Bronchial epithelial cell (primary cell): Measurements from ENCODE around the gene FRY. TPM values are rescaled to one million over a fixed set of nuclear protein-coding genes. Genes with fewer than 3 reads are reported as not detected.
A peak's percentile ranks its signal among the peaks of the same experiment; 100 is the strongest.

ENCODE experiments used
- DNase-seq: peaks from one replicate; pipeline ENCODE4 v3.0.0-alpha.2; 2010; ENCODE audit warnings: low read depth
- FAIRE-seq: peaks from 2 replicates; lab custom pipeline; 2011; peaks lifted over from hg19 to GRCh38; lab: Jason Lieb, UNC
- H3K27me3 ChIP-seq: 2 replicates; pipeline ENCODE4 v1.5.1; 2011; ENCODE audit warnings: low read length; ENCODE audit not compliant: control insufficient read depth, insufficient read depth
- H3K36me3 ChIP-seq: 2 replicates; pipeline ENCODE4 v1.5.1; 2011; ENCODE audit warnings: low read length; ENCODE audit not compliant: control insufficient read depth, insufficient read depth
- H3K4me3 ChIP-seq: 2 replicates; pipeline ENCODE4 v1.5.1; 2011; ENCODE audit warnings: mild to moderate bottlenecking, low read depth, low read length, control low read depth
- total RNA-seq: library from RNA; depleted of rRNA; stranded (reverse); fragments of >200 nt; gene quantifications from 2 replicates; pipeline ENCODE4 v1.2.1, GENCODE V29; 2014
- TF ChIP-seq, protein P1 (sequence below): IDR thresholded peaks from 2 replicates; pipeline ENCODE4 v1.5.1; 2011; ENCODE audit warnings: mild to moderate bottlenecking, moderate library complexity, low read length, control low read depth, inconsistent platforms; ENCODE audit not compliant: insufficient read depth, severe bottlenecking

FRY gene
- total RNA-seq, 1 donor from 2014 or later, result 0.79 TPM

DNA sequence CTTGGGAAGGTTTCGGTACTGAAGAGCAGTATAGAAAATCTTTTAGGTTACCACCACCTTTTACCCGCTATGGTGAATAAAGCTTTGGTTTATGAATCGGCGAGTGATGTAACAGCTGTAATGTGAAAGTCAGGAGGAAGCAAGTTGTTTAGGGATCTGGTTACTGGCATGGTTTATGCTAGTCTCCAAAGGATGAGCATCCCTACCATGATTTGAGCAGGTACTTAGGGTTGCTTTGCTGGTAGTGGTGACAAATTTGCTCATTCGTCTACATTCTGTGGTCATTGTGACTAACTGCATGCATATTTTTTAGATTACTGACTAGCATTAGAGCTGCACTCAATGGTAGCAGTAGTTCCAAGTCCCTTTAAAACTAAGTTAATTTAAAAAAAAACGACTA, 104.1 kb downstream of the FRY start:
- H3K36me3 ChIP-seq, result no peaks in the 10 kb centered on the region
- no peaks in the 10 kb centered on the region for H3K27me3 ChIP-seq
- FAIRE-seq (no peak), DNase-seq (peak; percentile 31)
- no peak overlapping the region for H3K4me3 ChIP-seq
- TF ChIP-seq, protein P1, sequence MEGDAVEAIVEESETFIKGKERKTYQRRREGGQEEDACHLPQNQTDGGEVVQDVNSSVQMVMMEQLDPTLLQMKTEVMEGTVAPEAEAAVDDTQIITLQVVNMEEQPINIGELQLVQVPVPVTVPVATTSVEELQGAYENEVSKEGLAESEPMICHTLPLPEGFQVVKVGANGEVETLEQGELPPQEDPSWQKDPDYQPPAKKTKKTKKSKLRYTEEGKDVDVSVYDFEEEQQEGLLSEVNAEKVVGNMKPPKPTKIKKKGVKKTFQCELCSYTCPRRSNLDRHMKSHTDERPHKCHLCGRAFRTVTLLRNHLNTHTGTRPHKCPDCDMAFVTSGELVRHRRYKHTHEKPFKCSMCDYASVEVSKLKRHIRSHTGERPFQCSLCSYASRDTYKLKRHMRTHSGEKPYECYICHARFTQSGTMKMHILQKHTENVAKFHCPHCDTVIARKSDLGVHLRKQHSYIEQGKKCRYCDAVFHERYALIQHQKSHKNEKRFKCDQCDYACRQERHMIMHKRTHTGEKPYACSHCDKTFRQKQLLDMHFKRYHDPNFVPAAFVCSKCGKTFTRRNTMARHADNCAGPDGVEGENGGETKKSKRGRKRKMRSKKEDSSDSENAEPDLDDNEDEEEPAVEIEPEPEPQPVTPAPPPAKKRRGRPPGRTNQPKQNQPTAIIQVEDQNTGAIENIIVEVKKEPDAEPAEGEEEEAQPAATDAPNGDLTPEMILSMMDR, result no peak

DNA sequence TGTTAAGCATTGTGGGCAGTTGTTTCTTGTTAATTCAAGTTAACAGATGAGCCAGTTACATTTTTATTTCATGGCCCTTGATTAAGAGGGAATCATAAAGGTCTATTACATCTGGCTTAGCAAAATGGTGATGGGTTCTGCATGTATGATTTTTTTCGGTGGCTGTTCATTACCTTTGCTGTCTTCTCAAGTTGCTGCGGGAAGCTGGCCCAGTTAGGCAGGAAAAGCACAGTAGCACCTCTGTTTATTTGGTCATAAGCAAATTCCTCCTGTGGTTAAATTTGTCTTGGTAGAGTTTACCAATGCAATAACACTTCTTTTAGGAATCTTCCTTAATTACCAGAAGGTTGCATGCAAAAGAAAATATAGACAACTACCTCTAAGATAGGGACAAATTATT, 104.5 kb downstream of the FRY start:
- no peaks in the 10 kb centered on the region for H3K36me3 ChIP-seq
- TF ChIP-seq, protein P1, result no peak
- FAIRE-seq (no peak), DNase-seq (no peak)
- H3K27me3 ChIP-seq, result no peaks in the 10 kb centered on the region
- H3K4me3 ChIP-seq, result no peak overlapping the region

DNA sequence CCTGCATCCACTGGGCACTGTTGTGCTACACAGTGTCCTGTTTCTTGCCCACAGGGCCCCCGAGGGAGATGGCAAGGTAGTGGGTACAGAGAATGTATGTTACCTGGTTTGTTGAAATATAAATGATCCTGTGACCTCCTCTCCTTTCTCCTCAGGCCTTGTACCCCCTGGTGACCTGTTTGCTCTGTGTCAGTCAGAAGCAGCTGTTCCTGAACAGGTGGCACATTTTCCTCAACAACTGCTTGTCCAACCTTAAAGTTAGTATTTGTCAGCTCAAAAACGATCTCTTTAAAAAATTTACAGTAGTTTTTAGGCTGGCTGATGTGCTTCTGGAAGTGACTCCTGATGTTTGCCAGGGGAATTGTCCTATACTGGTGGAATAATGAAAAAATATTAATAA, 105.1 kb downstream of the FRY start:
- FAIRE-seq, result no peak
- H3K36me3 ChIP-seq, result no peaks in the 10 kb centered on the region
- no peak overlapping the region for H3K4me3 ChIP-seq
- TF ChIP-seq, protein P1, result no peak
- no peak for DNase-seq
- no peaks in the 10 kb centered on the region for H3K27me3 ChIP-seq

DNA sequence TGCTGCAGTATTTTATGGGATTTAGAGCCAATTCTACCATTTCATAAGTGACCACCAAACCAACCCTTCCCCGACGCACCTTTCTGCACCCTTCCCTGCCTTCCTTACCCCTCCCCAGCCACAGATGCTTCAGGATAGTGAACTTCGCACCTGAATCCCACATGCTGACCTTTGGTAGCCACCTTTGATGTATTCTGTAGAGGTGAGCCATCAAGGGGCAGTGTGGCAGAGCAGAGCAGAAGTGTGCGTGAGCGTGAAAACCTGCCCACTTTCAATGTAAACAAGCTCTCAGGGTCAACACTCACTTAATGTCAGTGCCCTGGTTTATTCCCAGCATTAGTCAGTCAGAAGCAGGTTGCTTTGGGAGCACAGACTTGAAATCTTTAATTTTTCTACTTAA, 107.7 kb downstream of the FRY start:
- H3K4me3 ChIP-seq, result no peak overlapping the region
- TF ChIP-seq, protein P1, result no peak
- DNase-seq (no peak), FAIRE-seq (no peak)
- H3K36me3 ChIP-seq, result no peaks in the 10 kb centered on the region
- no peaks in the 10 kb centered on the region for H3K27me3 ChIP-seq

DNA sequence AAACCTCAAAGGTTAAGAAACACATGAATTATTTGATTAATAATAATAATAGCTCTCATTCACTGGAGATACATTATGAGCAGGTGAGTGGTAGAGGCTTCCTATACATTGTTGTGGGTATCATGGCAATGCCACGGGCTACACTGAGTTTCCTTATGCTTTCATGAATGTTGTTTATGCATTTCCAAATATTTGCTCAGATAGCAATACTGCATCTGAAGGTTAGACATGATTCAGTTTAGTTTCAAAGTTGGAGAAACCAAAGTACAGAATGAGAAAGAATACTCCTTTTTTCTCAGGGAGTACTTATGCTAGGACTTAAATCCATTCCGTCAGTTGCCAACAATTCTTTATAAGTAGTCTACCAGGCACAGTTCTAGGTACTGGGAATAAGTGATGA, 108.5 kb downstream of the FRY start:
- TF ChIP-seq, protein P1, result no peak
- DNase-seq (no peak), FAIRE-seq (no peak)
- no peaks in the 10 kb centered on the region for H3K36me3 ChIP-seq
- H3K4me3 ChIP-seq, result no peak overlapping the region
- no peaks in the 10 kb centered on the region for H3K27me3 ChIP-seq

DNA sequence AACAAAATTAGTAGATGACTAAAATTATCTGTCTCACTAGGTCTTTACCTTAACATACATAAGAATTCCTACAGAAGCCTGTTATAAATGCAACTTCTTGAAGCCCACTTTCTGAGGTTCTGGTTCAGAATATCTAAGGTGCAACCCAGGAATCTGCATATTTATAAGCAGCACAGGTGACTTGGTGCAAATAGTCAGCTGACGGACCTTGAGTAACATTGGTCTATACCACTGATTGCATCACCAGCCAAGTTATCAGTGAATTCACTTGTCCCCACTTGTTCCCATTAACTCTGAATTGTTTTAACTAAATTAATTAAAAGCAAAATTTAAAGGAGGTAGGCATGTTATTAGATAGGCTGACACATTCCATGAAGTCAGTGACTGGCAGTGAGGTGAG, 109.9 kb downstream of the FRY start:
- no peak for DNase-seq
- FAIRE-seq, result no peak
- Histone ChIP-seq H3K36me3 (no peaks in the 10 kb centered on the region), H3K4me3 (no peak overlapping the region), H3K27me3 (no peaks in the 10 kb centered on the region)
- TF ChIP-seq, protein P1, result no peak
